NCI-H526 treated with DMSO at 0.1 percent for 48 hours (cell line): ENCODE results near the gene MRPL57.
"Not testable (repeated sequence)": the region's sequence is repeated elsewhere in the genome, so short reads cannot be mapped to it uniquely, and the experiment has no call there.

ENCODE experiments used
- DNase-seq: peaks from one replicate; lab custom pipeline; 2025; lab: John Stamatoyannopoulos, UW

MRPL57 gene

GRCh38 chr13:21197606-21198225, 21.3 kb downstream of the MRPL57 start:
- not testable (repeated sequence) for DNase-seq

DNA sequence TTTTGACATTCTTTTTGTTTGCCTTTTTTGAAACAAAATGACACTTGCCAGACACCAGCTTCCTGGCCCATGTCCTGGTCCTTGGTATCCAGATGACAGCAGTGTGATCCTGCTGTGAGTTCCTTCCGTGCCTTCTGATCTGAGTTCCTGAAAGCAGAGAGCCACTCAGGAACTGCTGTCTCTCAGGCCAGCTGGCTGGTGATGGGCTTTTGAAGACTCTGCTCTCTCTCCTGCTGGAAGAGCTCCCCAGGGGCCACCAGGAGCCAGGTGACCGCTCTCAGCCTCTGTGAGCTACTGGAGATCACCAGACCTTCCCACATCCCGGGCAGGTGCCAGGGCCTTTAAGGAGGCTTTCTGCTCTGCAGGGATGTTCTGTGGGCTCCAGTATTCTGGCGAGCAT, 21.9 kb downstream of the MRPL57 start:
- not testable (repeated sequence) for DNase-seq

GRCh38 chr13:21201456-21202190, 25.2 kb downstream of the MRPL57 start:
- DNase-seq, result not testable (repeated sequence)

- no peak for DNase-seq
Observed at GRCh38 chr13:21202767-21203531, 26.5 kb downstream of the MRPL57 start.

DNA sequence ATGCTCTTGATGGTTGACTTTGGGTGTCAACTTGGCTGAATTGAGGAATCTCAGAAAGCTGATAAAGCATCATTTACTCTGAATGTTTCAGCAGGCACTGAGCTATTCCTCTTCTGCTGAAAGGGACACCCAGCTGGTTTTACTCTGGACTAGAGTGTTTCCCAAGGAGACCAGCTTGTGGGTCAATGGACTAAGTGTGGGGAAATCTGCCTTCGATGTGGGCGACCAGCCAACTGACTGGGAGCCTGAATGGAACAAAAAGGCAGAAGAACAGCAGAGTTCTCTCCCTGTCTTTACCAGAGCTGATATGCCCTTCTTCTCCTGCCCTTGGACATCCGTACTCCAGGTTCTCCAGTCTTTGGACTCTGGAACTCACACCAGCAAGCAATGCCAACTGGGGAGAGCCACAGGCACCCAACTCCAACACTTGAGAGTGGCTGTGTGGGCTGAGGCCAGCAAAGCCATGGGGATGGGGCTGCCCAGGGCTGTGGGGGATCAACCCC, 32.2 kb downstream of the MRPL57 start:
- DNase-seq, result no peak

DNA sequence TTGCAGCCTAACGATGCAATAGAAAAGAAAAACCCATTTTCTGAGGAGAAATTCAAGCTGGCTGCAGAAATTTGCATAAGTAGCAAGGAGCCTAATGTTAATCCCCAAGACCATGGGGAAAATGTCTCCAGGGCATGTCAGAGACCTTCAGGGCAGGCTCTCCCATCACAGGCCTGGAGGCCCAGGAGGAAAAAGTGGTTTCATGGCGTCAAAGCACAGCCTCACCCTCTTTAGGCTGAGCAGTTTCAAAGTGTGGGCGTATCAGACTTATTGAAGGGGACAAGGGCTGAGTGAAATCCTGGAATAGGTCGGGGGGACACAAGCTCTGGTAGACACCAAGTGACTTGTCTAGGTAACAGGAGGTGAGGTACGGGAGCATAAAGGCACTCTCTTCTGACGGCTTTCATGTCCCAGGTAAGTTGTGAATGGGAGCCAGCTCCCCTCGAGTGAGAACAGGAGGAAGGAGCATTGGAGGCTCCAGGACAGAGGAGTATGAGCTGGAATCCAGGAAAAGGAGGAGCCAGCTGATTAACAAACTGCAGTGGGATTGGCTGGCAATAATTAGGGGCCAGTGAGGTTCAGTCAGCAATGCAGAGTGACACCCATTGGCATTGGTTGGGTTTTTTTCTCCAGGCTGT, 35.8 kb downstream of the MRPL57 start:
- DNase-seq, result no peak

GRCh38 chr13:21215419-21215818, 39.0 kb downstream of the MRPL57 start:
- DNase-seq, result not testable (repeated sequence)

DNA sequence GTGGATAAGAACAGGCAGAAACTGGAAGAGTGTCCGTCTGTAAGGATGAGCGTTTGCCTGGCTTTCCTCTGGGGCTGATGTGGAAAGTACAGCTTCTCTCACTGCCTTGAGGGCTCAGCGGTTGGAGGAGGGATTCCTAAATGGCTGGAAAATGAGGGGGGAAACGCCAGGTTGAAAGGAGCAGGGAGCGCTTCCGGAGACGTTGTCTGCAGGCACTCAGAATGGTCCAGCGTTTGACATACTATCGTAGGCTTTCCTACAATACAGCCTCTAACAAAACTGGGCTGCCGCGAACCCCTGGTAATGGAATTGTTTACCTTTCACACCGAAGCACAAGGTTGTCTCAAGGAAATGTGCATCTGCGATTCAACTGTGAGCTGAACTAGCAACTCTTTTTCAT, 39.9 kb downstream of the MRPL57 start:
- no peak for DNase-seq

- no peak for DNase-seq
Observed at GRCh38 chr13:21218351-21219035, 42.0 kb downstream of the MRPL57 start.

DNA sequence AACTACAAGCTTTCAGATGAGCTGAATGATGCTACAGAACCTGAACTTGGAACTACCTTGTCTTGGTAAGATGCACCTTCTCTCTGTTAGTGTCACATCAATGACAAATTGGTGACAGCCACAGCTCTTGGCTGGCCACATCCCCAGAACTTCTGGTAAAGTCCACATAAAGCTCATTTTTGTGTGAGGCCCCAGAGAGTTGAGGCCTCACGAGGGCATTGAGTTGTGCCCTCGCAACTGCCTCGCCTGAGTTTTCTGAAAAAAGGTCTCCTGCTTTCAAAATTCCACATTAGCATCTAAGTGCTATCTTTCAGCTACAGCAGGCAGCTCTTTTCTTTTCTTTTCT, 42.6 kb downstream of the MRPL57 start:
- DNase-seq, result no peak

DNA sequence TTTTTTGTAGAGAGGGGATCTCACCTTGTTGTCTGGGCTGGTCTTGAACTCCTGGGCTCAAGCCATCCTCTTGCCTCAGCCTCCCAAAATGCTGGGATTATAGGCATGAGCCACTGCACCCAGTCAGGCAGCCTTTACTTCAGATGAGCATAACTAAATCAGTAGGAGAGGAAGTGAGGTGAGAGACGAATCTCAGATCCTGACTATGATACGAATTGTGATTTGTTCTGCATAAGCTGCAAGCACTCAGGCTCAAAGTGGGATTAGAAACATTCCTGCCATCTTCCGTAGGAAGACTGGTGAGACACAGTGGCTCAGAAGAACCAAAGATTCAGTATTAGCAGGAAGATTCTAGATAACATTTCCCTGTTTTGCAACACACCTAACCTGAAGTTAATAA, 43.3 kb downstream of the MRPL57 start:
- not testable (repeated sequence) for DNase-seq

- no peak for DNase-seq
Observed at GRCh38 chr13:21221268-21221667, 44.8 kb downstream of the MRPL57 start.

DNA sequence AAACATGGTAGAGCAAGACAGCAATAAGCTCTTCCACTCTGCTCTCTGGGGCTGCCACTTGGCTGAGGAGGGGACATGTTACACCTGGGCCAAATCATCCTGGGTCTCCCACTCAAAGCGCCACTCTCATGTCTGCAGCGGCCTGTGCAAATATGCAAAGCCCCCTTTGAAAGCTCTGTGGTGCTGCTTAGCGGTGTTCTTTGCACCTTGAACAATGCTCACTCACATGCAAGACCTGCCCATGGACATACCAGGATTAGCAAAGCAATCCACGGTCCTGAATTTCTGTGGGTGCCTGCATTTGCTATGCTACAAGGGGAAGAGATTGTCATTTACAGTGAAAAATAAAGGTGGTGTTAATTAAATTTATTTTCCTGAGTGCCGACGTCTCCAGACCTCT, 48.6 kb downstream of the MRPL57 start:
- DNase-seq, result no peak

- DNase-seq, result no peak
Observed at GRCh38 chr13:21225841-21226581, 49.6 kb downstream of the MRPL57 start.

DNA sequence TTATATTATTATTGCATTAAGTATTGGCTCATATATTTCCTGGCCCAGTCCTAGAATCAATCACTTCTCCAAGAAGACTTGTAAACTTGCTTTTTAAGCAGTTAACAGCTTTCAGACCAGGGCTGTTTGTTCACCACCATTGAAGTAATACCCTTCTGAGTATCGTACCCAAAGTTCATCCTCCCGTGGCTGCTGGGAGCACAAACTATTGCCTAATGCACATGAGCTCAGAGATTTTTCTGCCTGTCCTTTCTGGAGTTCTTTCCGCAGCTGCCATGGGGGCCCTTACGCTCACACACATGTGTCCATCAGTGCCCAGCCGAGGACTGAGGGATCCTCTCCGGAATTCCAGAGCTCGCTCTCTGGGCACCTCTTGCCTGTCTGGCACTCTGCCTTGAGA, 51.5 kb downstream of the MRPL57 start:
- DNase-seq, result no peak
